K562 (cell line): ENCODE measurements around the gene RUNX1. TPM values are rescaled to one million over a fixed set of nuclear protein-coding genes. Genes with fewer than 3 reads are reported as not detected.

Source experiments
- FOXP1 ChIP-seq: sonication (generic); formaldehyde crosslinking; IDR thresholded peaks from 2 replicates; pipeline ENCODE4 v1.8.0; 2022; ENCODE audit warnings: mild to moderate bottlenecking, missing genetic modification reagents
- GTF2E2 ChIP-seq: fragments of 200-800 bp; sonication (Bioruptor generic); IDR thresholded peaks from 2 replicates; pipeline ENCODE4 v1.6.1; 2016; ENCODE audit warnings: missing genetic modification characterization, missing compliant biosample characterization
- U2AF1 ChIP-seq: fragments of 200-400 bp; formaldehyde crosslinking; optimal IDR thresholded peaks from 2 replicates; pipeline ENCODE3; 2017; ENCODE audit warnings: mild to moderate bottlenecking, low read depth, low read length, moderate library complexity
- ZNF696 ChIP-seq: fragments of 250-450 bp; sonication (Bioruptor Pico); conservative IDR thresholded peaks from 2 replicates; pipeline ENCODE4 v1.4.0; 2020; ENCODE audit warnings: mild to moderate bottlenecking, moderate library complexity
- polyA plus RNA-seq, 8 experiments: library from polyadenylated mRNA; depleted of rRNA in 4 of 8; stranded (reverse) in 5 of 8; unstranded in 3 of 8; fragments of >200 nt; fragmentation: Nextera tagmentation in 2 of 8; fragmentation: Illumina TruSeq in 1 of 8; extraction: Ambion mirVana in 2 of 8; extraction: Trizol in 1 of 8; gene quantifications; 2 replicates each; pipeline versions ENCODE4 v1.2.1 to v1.2.3, GENCODE V29; 2011 to 2014; ENCODE audit warnings: inconsistent platforms in 1 of 8, missing spikeins in 1 of 8
- total RNA-seq, 7 experiments: library from RNA; depleted of rRNA in 6 of 7; stranded (reverse); fragments of >200 nt in 6 of 7; fragmentation: Illumina TruSeq in 2 of 7; extraction: Trizol in 2 of 7; gene quantifications; 2 replicates each; pipeline versions ENCODE4 v1.2.1 to v1.2.3, GENCODE V29; 2011 to 2021; ENCODE audit warnings: low replicate concordance in 1 of 7
- TF ChIP-seq, protein P1 (sequence below): fragments of 450-650 bp; IDR thresholded peaks from 2 replicates; pipeline ENCODE4 v1.6.1; 2017; ENCODE audit warnings: antibody characterized with exemption, mild to moderate bottlenecking
- TF ChIP-seq, protein P2 (sequence below): fragments of 450-650 bp; IDR thresholded peaks from 2 replicates; pipeline ENCODE4 v1.6.1; 2016; ENCODE audit warnings: low read depth

The RUNX1 gene
- total and polyA plus RNA-seq, 9 of the 15 experiments (the other 6 are each of a cell fraction or from before 2014, with no cell fraction given), result 2.2 to 68.6 (median 17.8) TPM

DNA sequence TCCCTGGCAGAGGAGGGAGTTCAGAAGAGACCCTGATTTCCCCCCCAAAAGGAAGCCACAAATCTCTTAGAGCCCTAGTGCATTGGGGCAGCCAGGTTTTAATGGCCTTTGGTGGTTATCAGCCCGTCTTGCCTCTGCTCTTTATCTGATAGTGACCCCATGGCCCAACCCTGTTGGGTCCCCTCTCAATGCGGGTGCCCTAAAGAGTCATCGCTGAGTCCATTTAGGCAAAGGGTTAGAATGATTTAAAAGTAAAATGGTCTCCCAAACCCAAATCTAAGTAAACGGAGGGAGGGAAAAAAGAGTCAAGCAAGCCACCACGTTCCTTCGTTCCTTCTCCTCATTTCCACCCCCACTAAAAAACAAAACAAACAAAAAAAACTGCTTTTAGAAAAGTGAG is 164.0 kb downstream of the RUNX1 start (continued):
- TF ChIP-seq GTF2E2 (tag), result no peak
- no peak for TF ChIP-seq FOXP1 (CRISPR knock-in tag)
- TF ChIP-seq, protein P1, sequence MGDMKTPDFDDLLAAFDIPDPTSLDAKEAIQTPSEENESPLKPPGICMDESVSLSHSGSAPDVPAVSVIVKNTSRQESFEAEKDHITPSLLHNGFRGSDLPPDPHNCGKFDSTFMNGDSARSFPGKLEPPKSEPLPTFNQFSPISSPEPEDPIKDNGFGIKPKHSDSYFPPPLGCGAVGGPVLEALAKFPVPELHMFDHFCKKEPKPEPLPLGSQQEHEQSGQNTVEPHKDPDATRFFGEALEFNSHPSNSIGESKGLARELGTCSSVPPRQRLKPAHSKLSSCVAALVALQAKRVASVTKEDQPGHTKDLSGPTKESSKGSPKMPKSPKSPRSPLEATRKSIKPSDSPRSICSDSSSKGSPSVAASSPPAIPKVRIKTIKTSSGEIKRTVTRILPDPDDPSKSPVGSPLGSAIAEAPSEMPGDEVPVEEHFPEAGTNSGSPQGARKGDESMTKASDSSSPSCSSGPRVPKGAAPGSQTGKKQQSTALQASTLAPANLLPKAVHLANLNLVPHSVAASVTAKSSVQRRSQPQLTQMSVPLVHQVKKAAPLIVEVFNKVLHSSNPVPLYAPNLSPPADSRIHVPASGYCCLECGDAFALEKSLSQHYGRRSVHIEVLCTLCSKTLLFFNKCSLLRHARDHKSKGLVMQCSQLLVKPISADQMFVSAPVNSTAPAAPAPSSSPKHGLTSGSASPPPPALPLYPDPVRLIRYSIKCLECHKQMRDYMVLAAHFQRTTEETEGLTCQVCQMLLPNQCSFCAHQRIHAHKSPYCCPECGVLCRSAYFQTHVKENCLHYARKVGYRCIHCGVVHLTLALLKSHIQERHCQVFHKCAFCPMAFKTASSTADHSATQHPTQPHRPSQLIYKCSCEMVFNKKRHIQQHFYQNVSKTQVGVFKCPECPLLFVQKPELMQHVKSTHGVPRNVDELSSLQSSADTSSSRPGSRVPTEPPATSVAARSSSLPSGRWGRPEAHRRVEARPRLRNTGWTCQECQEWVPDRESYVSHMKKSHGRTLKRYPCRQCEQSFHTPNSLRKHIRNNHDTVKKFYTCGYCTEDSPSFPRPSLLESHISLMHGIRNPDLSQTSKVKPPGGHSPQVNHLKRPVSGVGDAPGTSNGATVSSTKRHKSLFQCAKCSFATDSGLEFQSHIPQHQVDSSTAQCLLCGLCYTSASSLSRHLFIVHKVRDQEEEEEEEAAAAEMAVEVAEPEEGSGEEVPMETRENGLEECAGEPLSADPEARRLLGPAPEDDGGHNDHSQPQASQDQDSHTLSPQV, result no peak
- TF ChIP-seq, protein P2, sequence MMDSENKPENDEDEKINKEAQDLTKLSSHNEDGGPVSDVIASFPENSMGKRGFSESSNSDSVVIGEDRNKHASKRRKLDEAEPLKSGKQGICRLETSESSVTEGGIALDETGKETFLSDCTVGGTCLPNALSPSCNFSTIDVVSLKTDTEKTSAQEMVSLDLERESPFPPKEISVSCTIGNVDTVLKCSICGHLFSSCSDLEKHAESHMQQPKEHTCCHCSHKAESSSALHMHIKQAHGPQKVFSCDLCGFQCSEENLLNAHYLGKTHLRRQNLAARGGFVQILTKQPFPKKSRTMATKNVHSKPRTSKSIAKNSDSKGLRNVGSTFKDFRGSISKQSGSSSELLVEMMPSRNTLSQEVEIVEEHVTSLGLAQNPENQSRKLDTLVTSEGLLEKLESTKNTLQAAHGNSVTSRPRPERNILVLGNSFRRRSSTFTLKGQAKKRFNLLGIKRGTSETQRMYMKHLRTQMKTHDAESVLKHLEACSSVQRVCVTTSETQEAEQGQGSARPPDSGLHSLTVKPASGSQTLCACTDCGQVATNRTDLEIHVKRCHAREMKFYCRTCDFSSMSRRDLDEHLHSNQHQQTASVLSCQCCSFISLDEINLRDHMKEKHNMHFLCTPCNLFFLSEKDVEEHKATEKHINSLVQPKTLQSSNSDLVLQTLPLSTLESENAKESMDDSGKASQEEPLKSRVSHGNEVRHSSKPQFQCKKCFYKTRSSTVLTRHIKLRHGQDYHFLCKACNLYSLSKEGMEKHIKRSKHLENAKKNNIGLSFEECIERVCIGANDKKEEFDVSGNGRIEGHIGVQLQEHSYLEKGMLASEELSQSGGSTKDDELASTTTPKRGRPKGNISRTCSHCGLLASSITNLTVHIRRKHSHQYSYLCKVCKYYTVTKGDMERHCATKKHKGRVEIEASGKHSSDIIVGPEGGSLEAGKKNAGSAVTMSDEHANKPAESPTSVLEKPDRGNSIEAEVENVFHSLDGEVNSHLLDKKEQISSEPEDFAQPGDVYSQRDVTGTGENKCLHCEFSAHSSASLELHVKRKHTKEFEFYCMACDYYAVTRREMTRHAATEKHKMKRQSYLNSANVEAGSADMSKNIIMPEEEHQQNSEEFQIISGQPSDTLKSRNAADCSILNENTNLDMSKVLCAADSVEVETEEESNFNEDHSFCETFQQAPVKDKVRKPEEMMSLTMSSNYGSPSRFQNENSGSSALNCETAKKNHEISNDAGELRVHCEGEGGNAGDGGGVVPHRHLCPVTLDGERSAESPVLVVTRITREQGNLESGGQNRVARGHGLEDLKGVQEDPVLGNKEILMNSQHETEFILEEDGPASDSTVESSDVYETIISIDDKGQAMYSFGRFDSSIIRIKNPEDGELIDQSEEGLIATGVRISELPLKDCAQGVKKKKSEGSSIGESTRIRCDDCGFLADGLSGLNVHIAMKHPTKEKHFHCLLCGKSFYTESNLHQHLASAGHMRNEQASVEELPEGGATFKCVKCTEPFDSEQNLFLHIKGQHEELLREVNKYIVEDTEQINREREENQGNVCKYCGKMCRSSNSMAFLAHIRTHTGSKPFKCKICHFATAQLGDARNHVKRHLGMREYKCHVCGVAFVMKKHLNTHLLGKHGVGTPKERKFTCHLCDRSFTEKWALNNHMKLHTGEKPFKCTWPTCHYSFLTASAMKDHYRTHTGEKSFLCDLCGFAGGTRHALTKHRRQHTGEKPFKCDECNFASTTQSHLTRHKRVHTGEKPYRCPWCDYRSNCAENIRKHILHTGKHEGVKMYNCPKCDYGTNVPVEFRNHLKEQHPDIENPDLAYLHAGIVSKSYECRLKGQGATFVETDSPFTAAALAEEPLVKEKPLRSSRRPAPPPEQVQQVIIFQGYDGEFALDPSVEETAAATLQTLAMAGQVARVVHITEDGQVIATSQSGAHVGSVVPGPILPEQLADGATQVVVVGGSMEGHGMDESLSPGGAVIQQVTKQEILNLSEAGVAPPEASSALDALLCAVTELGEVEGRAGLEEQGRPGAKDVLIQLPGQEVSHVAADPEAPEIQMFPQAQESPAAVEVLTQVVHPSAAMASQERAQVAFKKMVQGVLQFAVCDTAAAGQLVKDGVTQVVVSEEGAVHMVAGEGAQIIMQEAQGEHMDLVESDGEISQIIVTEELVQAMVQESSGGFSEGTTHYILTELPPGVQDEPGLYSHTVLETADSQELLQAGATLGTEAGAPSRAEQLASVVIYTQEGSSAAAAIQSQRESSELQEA, result no peak
- TF ChIP-seq ZNF696 (CRISPR knock-in tag), result no peak
- no peak for TF ChIP-seq U2AF1
